SH-SY5Y (cell line): ENCODE data around the gene GNG14.

Source experiments
- GATA2 ChIP-seq: IDR thresholded peaks from 2 replicates; pipeline ENCODE4 v1.6.1; 2011; ENCODE audit warnings: mild to moderate bottlenecking, low read depth, low read length
- GATA3 ChIP-seq: IDR thresholded peaks from 2 replicates; pipeline ENCODE4 v1.6.1; 2011; ENCODE audit warnings: low read depth, mild to moderate bottlenecking, low read length, moderate library complexity

GRCh38 chr19:12675399-12675798 is 12.4 kb upstream of the GNG14 start:
- TF ChIP-seq GATA2 (no peak), GATA3 (no peak)
